Stimulated activated CD4-positive, alpha-beta T cell treated with anti-CD3 and anti-CD28 coated beads, Interleukin-2, amount 100 ng/mL, for 4 hours (primary cell): ENCODE measurements around the gene LDHD.
A peak's percentile ranks its signal among the peaks of the same experiment; 100 is the strongest.

ENCODE experiments used
- DNase-seq: peaks from one replicate; pipeline ENCODE4 v3.0.0-alpha.2; 2020; ENCODE audit warnings: low read depth

LDHD gene

DNA sequence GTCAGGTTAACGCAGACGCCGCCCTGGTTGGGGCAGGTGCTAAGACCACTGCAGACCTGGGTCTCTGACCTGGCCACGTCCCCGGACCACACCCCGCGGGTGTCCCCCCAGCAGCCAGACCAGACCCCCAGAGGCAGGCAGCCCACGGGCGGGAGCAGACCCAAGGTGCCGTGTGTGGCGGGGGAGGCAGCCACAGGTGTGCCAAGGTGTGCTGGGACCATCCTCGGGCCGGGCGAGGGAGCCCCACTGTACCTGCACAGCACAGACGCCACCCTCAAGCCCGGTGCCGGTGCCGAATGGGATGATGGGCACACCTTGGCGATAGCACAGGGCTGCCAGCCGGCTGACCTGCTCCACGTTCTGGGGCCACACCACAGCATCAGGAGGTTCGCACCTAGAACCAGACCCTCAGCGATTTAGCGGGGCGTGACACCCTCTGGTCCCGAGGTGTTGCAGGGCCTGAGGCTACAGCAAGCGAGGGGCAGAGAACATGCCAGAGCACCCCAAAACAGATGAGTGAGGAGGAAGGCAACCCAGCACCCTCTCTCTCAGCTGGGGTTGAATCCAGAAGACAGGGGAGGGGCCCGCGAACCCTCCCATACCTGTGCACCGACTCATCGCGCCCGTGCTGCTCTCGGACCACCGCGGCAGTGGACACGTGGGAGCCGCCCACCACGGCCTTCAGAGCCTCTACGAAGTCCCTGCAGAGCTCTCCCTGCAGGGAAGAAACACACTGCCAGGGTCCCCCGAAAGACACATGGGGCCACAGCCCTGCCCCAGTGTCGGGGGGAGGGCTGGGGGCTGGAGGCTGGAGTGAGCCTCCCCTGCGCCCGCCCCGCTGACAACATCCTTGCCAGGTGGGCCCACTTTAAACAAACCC is 1.4 kb downstream of the LDHD start:
- no peak for DNase-seq

- DNase-seq, result no peak
These were observed 2.2 kb downstream of the LDHD start for GRCh38 chr16:75114179-75114945.

GRCh38 chr16:75113541-75114121 is 2.9 kb downstream of the LDHD start:
- DNase-seq, result no peak

- DNase-seq, result no peak
These were observed 3.7 kb downstream of the LDHD start for GRCh38 chr16:75112734-75113491.

DNA sequence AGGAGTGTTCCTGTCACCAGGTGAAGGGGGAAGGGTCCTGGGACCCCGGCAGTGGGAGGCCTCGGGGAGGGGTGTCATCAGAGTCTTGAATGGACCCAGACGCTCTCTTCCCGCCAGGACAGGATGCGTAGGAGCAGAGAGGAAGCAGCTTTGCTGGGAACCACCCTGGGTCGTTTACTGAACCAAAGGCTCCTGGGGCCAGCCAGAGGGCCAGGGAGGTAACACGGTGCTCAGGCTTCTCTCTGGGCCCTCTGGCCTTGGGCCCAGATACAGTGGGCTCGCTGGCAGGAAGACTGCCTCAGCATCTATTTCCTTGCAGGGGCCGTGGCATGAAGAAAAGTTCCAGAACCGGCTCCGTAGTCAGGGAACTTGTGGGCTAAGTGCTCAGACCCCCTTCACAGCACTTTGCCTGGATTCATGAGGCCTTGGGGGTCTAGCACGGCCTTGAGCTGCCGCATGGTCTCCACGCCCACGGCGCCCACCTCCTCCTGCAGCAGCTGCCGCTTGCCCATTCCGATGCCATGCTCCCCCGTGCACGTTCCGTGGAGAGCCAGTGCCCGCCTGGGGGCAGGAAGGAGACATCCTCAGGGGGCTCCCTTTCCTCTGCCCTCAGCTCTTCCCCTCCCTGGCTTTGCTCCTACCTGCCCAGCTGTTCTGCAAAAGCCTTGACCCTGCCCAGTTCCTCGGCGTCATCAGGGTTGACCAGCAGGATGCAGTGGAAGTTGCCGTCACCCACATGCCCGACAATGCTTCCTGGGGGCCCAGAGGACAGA is 4.4 kb downstream of the LDHD start:
- DNase-seq, result no peak

- no peak for DNase-seq
These were observed 5.1 kb downstream of the LDHD start for GRCh38 chr16:75111514-75111940.

GRCh38 chr16:75110637-75111513 is 5.7 kb downstream of the LDHD start:
- peak; percentile 67 for DNase-seq

- no peak for DNase-seq
These were observed 6.8 kb downstream of the LDHD start for GRCh38 chr16:75109732-75110243.

DNA sequence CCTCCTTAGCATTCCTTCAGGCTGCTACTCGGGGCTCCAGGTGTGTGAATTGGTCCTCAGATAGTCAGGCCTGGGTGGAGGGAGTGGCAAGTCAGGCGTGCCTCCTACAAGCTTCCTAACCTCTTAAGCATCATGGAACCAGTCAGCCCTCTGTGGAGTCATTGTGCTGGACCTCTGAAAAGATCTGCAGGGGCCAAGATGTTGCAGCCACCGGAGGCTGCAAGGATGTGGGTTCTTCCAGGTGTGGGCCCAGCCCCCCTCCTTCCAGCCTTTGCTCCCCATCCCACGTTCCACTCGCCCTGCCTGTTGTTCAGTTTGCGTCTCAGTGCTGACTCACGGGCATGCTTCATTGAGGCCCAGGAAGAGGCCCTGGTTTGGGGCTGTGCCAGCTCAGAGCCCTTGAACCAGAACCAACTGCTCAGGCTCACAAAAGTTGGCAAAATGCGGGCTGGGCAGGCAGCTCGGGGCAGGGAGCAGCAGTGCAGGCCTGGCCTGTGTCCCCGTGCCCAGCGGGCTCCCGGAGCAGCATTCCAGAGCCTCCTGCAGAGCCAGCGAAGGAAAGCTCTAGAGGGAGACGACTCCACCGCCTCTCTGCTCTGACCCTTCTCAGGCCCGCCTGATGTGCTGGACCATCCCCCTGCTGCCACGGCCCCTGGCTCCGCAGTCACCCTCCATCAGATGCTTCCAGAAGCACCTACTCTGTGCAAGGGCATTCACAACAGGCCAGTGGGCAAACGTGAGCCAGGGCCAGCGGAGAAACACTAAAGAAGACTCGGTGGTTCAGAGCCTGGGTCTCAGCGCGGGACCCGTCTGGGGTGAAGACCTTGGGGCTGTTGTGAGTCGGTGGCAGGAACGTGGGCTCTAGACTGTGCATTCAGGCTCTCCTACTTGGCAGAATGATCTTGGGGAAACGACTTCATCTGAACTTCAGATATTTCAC is 7.5 kb downstream of the LDHD start:
- DNase-seq, result peak; percentile 65

DNA sequence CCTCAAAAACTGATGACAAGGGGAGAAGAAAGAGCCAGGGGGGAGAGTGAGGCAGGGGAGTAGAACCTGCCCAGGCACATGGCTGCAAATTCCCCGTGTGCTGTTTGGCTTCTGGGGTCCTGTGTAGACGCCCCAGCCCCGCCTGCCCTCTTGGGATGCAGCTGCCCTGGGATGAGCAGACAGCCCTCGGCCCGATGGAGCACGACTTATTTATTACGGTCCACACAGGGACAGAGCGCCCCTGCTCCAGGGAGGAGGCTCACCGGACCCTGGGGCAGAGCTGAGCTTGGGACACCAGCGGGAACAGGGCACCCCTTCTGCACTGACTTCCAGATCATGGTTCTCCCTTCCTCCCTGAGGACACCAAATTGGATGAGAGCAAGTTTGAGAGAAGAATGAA is 9.1 kb downstream of the LDHD start:
- no peak for DNase-seq

GRCh38 chr16:75106351-75107274 is 10.0 kb downstream of the LDHD start:
- DNase-seq, result no peak

GRCh38 chr16:75105306-75106061 is 11.1 kb downstream of the LDHD start:
- no peak for DNase-seq

- DNase-seq, result no peak
These were observed 11.7 kb downstream of the LDHD start for GRCh38 chr16:75104836-75105235.

- no peak for DNase-seq
These were observed 12.6 kb downstream of the LDHD start for GRCh38 chr16:75103994-75104393.

DNA sequence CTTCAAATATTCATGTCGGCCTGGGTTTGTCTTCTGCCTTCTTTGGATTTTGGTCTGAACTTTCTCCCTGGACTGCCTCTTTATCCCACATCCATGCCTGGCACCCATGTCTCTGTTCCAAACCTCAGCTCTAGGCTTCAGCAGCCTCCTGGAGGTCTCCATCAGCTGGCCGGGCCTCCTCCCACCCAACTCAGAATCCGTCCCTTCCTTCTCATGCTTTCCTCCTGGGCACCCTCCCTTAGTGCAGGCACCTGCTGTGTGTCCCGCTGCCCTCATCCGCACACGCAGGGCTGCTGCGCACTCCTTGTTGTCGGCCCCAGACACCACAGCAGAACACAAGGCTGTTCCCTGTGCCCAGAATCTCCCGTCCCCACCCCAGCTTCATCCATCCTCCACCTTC is 14.0 kb downstream of the LDHD start:
- DNase-seq, result no peak

- no peak for DNase-seq
These were observed 14.9 kb downstream of the LDHD start for GRCh38 chr16:75101635-75102034.

DNA sequence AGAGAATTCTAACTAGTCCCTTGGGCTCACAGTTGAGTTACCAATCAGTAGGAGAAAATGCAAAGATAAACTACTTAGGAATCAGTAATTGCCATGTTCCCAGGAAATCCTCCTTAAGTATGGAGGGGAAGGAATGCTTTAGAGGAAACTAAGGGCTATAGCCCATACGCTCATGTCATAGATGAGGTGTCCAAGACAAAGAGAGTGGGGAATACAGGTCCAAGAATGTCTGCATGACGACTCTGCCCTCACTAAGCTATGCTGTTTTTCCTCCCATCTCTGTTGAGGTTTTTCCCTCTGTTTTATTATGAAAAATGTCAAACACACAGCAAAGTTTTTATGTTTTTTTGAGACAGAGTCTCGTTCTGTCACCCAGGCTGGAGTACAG is 16.0 kb downstream of the LDHD start:
- no peak for DNase-seq
